CD4-positive, alpha-beta T cell treated with Interleukin-1 beta for 1 hour (primary cell): ENCODE data around the gene ARHGAP9.
"Not testable (repeated sequence)": the region's sequence is repeated elsewhere in the genome, so short reads cannot be mapped to it uniquely, and the experiment has no call there.

Source experiments
- DNase-seq, 2 donors: peaks; one replicate each; pipeline ENCODE4 v3.0.0-alpha.2; 2020 to 2022

The ARHGAP9 gene

GRCh38 chr12:57456145-57456700, 23.4 kb downstream of the ARHGAP9 start:
- peak; percentile 60 to 65 for DNase-seq

- no peak for DNase-seq
These were observed 24.1 kb downstream of the ARHGAP9 start for GRCh38 chr12:57455374-57456144.

GRCh38 chr12:57454566-57455373, 24.9 kb downstream of the ARHGAP9 start, which contains the start of gene INHBE:
Gene INHBE (plus strand): TSS chr12:57455307. CDS start chr12:57455537, 230 bp downstream.
- no peak for DNase-seq

GRCh38 chr12:57454213-57454565, 25.5 kb downstream of the ARHGAP9 start:
- DNase-seq = no peak

GRCh38 chr12:57452937-57453509, 26.6 kb downstream of the ARHGAP9 start:
- DNase-seq = peak; percentile 42 to 56

- DNase-seq = no peak
These were observed 27.3 kb downstream of the ARHGAP9 start for GRCh38 chr12:57452181-57452936.

GRCh38 chr12:57451233-57451778, 28.4 kb downstream of the ARHGAP9 start:
- no peak for DNase-seq

GRCh38 chr12:57450057-57450456, 29.6 kb downstream of the ARHGAP9 start:
- no peak for DNase-seq

GRCh38 chr12:57449375-57449774, 30.3 kb downstream of the ARHGAP9 start:
- DNase-seq = no peak

GRCh38 chr12:57448669-57449068, 31.0 kb downstream of the ARHGAP9 start:
- DNase-seq = no peak

GRCh38 chr12:57446292-57446960, 33.2 kb downstream of the ARHGAP9 start:
- DNase-seq = no peak

GRCh38 chr12:57444744-57445143, 34.9 kb downstream of the ARHGAP9 start:
- no peak for DNase-seq

GRCh38 chr12:57444337-57444736, 35.3 kb downstream of the ARHGAP9 start:
- not testable (repeated sequence) for DNase-seq

- no peak for DNase-seq
These were observed 37.7 kb downstream of the ARHGAP9 start for GRCh38 chr12:57441846-57442427.

GRCh38 chr12:57441393-57441792, 38.3 kb downstream of the ARHGAP9 start:
- not testable (repeated sequence) for DNase-seq

GRCh38 chr12:57439762-57440266, 39.9 kb downstream of the ARHGAP9 start:
- no peak for DNase-seq

GRCh38 chr12:57438400-57438799, 41.3 kb downstream of the ARHGAP9 start:
- no peak for DNase-seq

- no peak for DNase-seq
These were observed 44.4 kb downstream of the ARHGAP9 start for GRCh38 chr12:57435293-57435692.

GRCh38 chr12:57434517-57435223, 45.0 kb downstream of the ARHGAP9 start, which contains the start of gene INHBC:
Gene INHBC (plus strand): TSS chr12:57434784. CDS start chr12:57434887, 103 bp downstream.
- DNase-seq = no peak

- DNase-seq = no peak
These were observed 46.3 kb downstream of the ARHGAP9 start for GRCh38 chr12:57433370-57433769.
